Natural killer cell (primary cell): ENCODE data around the gene FARP2. TPM values are rescaled to one million over a fixed set of nuclear protein-coding genes. Genes with fewer than 3 reads are reported as not detected.
A peak's percentile ranks its signal among the peaks of the same experiment; 100 is the strongest.

ENCODE experiments used
- ATAC-seq, 3 donors: fragments of 150-1000 bp in 2 of 3; fragments of 200-7000 bp in 1 of 3; cut with Tn5 transposase; 1 replicate in 1 of 3; 2 replicates in 2 of 3; pipeline ENCODE4 v1.10.0; 2021; ENCODE audit warnings: mild to moderate bottlenecking in 2 of 3, moderate library complexity in 2 of 3
- DNase-seq, 2 donors: peaks; one replicate each; pipeline versions ENCODE4 v3.0.0 to v3.0.0-alpha.2; 2013 to 2021; ENCODE audit warnings: mixed read lengths in 1 of 2
- H3K27ac ChIP-seq: one replicate; pipeline ENCODE4 v1.5.1; 2013; ENCODE audit warnings: mild to moderate bottlenecking, low read length
- H3K27me3 ChIP-seq: one replicate; pipeline ENCODE4 v1.6.1; 2013; ENCODE audit warnings: low read length; ENCODE audit not compliant: control insufficient read depth, insufficient read depth
- H3K36me3 ChIP-seq: one replicate; pipeline ENCODE4 v1.6.1; 2013; ENCODE audit warnings: low read length; ENCODE audit not compliant: control insufficient read depth, insufficient read depth
- H3K4me1 ChIP-seq: one replicate; pipeline ENCODE4 v1.6.1; 2013; ENCODE audit warnings: low read length; ENCODE audit not compliant: control insufficient read depth, insufficient read depth
- H3K4me3 ChIP-seq: one replicate; pipeline ENCODE4 v1.5.1; 2013; ENCODE audit warnings: low read length
- H3K9me3 ChIP-seq: one replicate; pipeline ENCODE4 v1.6.1; 2013; ENCODE audit warnings: low read length; ENCODE audit not compliant: control insufficient read depth, insufficient read depth
- H3K27ac Mint-ChIP-seq, 2 donors: one replicate each; pipeline ENCODE4 v1.8.0; 2022; ENCODE audit warnings: mild to moderate bottlenecking in 2 of 2, mixed read lengths in 2 of 2, moderate library complexity in 1 of 2
- H3K27me3 Mint-ChIP-seq, 2 donors: one replicate each; pipeline ENCODE4 v1.8.0; 2022; ENCODE audit warnings: low read depth in 2 of 2, mixed read lengths in 2 of 2
- H3K36me3 Mint-ChIP-seq: one replicate; pipeline ENCODE4 v1.8.0; 2022; ENCODE audit warnings: mixed read lengths
- H3K4me1 Mint-ChIP-seq, 2 donors: one replicate each; pipeline ENCODE4 v1.8.0; 2022; ENCODE audit warnings: mixed read lengths in 2 of 2
- H3K4me3 Mint-ChIP-seq: one replicate; pipeline ENCODE4 v1.8.0; 2022; ENCODE audit warnings: mild to moderate bottlenecking, moderate library complexity, mixed read lengths
- H3K9me3 Mint-ChIP-seq, 2 donors: one replicate each; pipeline ENCODE4 v1.8.0; 2022; ENCODE audit warnings: mixed read lengths in 2 of 2
- WGBS: methylation state at CpG from one replicate; pipeline ENCODE4 v1.1.7; 2013; ENCODE audit warnings: missing lambda C conversion rate; ENCODE audit not compliant: insufficient coverage; 5-methylcytosine and 5-hydroxymethylcytosine counted together
- intact Hi-C: fragments of 100-400 bp; cut with micrococcal nuclease; formaldehyde crosslinking; loops from one replicate; pipeline ENCODE4 v1.14.2; 2022
- total RNA-seq, 4 donors: library from RNA; stranded (reverse); fragments of 120-200 nt in 1 of 4; gene quantifications; one replicate each; pipeline versions ENCODE4 v1.2.3 to v1.2.4, GENCODE V29; 2013 to 2022
- TF ChIP-seq, protein P1 (sequence below): fragments of 200-600 bp; IDR thresholded peaks from one replicate; pipeline ENCODE4 v1.8.0; 2022; ENCODE audit warnings: antibody characterized with exemption

FARP2 gene
- total RNA-seq, 3 donors from 2014 or later (not counting 1 experiment from before 2014, with no cell fraction given), result 26.8 to 40.6 (median 31.6) TPM

- 48% methylated on average over 1 of the region's 1 CpG for WGBS
- Histone ChIP-seq H3K4me1 (peaks cover 17% of the 10 kb centered on the region), H3K27me3 (no peaks in the 10 kb centered on the region), H3K4me3 (no peak overlapping the region), H3K9me3 (no peaks in the 10 kb centered on the region), H3K27ac (peak overlapping the region; percentile 30), H3K36me3 (peaks cover 24% of the 10 kb centered on the region)
- TF ChIP-seq, protein P1, sequence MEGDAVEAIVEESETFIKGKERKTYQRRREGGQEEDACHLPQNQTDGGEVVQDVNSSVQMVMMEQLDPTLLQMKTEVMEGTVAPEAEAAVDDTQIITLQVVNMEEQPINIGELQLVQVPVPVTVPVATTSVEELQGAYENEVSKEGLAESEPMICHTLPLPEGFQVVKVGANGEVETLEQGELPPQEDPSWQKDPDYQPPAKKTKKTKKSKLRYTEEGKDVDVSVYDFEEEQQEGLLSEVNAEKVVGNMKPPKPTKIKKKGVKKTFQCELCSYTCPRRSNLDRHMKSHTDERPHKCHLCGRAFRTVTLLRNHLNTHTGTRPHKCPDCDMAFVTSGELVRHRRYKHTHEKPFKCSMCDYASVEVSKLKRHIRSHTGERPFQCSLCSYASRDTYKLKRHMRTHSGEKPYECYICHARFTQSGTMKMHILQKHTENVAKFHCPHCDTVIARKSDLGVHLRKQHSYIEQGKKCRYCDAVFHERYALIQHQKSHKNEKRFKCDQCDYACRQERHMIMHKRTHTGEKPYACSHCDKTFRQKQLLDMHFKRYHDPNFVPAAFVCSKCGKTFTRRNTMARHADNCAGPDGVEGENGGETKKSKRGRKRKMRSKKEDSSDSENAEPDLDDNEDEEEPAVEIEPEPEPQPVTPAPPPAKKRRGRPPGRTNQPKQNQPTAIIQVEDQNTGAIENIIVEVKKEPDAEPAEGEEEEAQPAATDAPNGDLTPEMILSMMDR, result no peak
- no peak for DNase-seq
- Mint-ChIP-seq H3K4me1 (peaks cover 56 to 63% of the 10 kb centered on the region in 2 donors), H3K4me3 (no peak overlapping the region), H3K27ac (peak overlapping the region; percentile 61 to 96), H3K27me3 (no peaks in the 10 kb centered on the region), H3K36me3 (peaks cover 2% of the 10 kb centered on the region), H3K9me3 (no peaks in the 10 kb centered on the region)
- intact Hi-C loops, result no loop called here
- ATAC-seq, result no peak
These were observed 34.2 kb upstream of the FARP2 start for GRCh38 chr2:241321886-241322285.

GRCh38 chr2:241323778-241324177 is 32.3 kb upstream of the FARP2 start:
- no peak for DNase-seq
- no peak for ATAC-seq
- no peaks in the 10 kb centered on the region for H3K27me3 Mint-ChIP-seq
- H3K36me3 Mint-ChIP-seq, result peaks cover 12% of the 10 kb centered on the region
- intact Hi-C loops, result no loop called here
- H3K4me3 Mint-ChIP-seq, result no peak overlapping the region
- Histone ChIP-seq H3K27me3 (no peaks in the 10 kb centered on the region), H3K4me3 (no peak overlapping the region), H3K4me1 (peaks cover 6% of the 10 kb centered on the region), H3K36me3 (peaks cover 35% of the 10 kb centered on the region), H3K27ac (no peak overlapping the region), H3K9me3 (no peaks in the 10 kb centered on the region)
- TF ChIP-seq, protein P1, result no peak
- H3K9me3 Mint-ChIP-seq, result no peaks in the 10 kb centered on the region
- H3K4me1 Mint-ChIP-seq, result peaks cover 48 to 49% of the 10 kb centered on the region in 2 donors
- 96% methylated on average over 4 of the region's 5 CpGs for WGBS
- H3K27ac Mint-ChIP-seq, result peak overlapping the region; percentile 23 to 53

DNA sequence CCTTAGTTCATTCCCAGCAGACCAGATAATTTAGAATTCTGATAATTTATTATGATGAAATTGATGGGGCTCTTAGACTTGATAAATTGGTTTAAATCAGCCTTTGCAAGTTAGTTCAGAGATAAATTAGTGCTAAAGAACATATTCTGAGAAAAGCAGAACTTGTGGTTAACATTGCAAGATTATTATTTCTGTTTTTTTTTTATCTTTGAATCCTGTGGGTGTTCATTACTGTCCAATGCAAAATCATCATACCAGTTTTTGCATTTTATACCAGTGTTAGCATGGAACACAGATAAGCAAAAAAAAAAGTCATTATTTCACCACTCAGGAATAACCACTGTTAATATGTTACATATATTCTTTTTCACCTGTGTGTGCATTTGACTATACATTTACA is 31.3 kb upstream of the FARP2 start:
- H3K4me1 Mint-ChIP-seq, result peaks cover 40 to 42% of the 10 kb centered on the region in 2 donors
- intact Hi-C loops, result no loop called here
- H3K36me3 Mint-ChIP-seq, result peaks cover 12% of the 10 kb centered on the region

More for the DNA sequence above, 31.3 kb upstream of the FARP2 start:
- peak overlapping the region; percentile 4 to 41 for H3K27ac Mint-ChIP-seq
- Histone ChIP-seq H3K9me3 (no peaks in the 10 kb centered on the region), H3K4me3 (no peak overlapping the region), H3K36me3 (peaks cover 37% of the 10 kb centered on the region), H3K27me3 (no peaks in the 10 kb centered on the region), H3K4me1 (peaks cover 5% of the 10 kb centered on the region), H3K27ac (no peak overlapping the region)
- H3K27me3 Mint-ChIP-seq, result no peaks in the 10 kb centered on the region
- TF ChIP-seq, protein P1, result no peak
- H3K9me3 Mint-ChIP-seq, result no peaks in the 10 kb centered on the region
- H3K4me3 Mint-ChIP-seq, result no peak overlapping the region
- DNase-seq (no peak), ATAC-seq (peak in 1 of 3 donors; percentile 52)
